ENCODE data around the gene ZNF135.

The ZNF135 gene

GRCh38 chr19:58047672-58048071, 11.4 kb upstream of the ZNF135 start:
- DNase-seq = no peak

- DNase-seq = no peak
These were observed 6.8 kb upstream of the ZNF135 start for GRCh38 chr19:58052256-58052655.

- DNase-seq = no peak
These were observed 5.5 kb upstream of the ZNF135 start for GRCh38 chr19:58053480-58054156.

- DNase-seq = no peak
These were observed 3.9 kb upstream of the ZNF135 start for GRCh38 chr19:58054901-58055874.

GRCh38 chr19:58056261-58056660, 2.8 kb upstream of the ZNF135 start:
- DNase-seq = no peak

GRCh38 chr19:58056861-58057260, 2.2 kb upstream of the ZNF135 start:
- no peak for DNase-seq

- DNase-seq = no peak
These were observed 615 bp upstream of the ZNF135 start for GRCh38 chr19:58058467-58058866.

- no peak for DNase-seq
These were observed 593 bp downstream of the ZNF135 start for GRCh38 chr19:58059671-58060078.

- DNase-seq = no peak
These were observed 1.1 kb downstream of the ZNF135 start for GRCh38 chr19:58060231-58060630.

GRCh38 chr19:58063712-58064111, 4.6 kb downstream of the ZNF135 start:
- no peak for DNase-seq

GRCh38 chr19:58067240-58067912, 8.3 kb downstream of the ZNF135 start:
- no peak for DNase-seq

- no peak for DNase-seq
These were observed 20.7 kb downstream of the ZNF135 start for GRCh38 chr19:58079792-58080191.

- no peak for DNase-seq
These were observed 23.9 kb downstream of the ZNF135 start for GRCh38 chr19:58083021-58083420.

- DNase-seq = no peak
These were observed 25.7 kb downstream of the ZNF135 start for GRCh38 chr19:58084596-58085347.

GRCh38 chr19:58085348-58085875, 26.3 kb downstream of the ZNF135 start:
- DNase-seq = no peak

GRCh38 chr19:58086825-58087710, 28.0 kb downstream of the ZNF135 start:
- DNase-seq = no peak

GRCh38 chr19:58088521-58089052, 29.5 kb downstream of the ZNF135 start:
- DNase-seq = no peak

- no peak for DNase-seq
These were observed 30.8 kb downstream of the ZNF135 start for GRCh38 chr19:58089846-58090245.

GRCh38 chr19:58091251-58091995, 32.3 kb downstream of the ZNF135 start:
- no peak for DNase-seq

GRCh38 chr19:58093071-58093470, 34.0 kb downstream of the ZNF135 start:
- no peak for DNase-seq

Data from activated CD4-positive, alpha-beta T cell treated with anti-CD3 and anti-CD28 coated beads for 1 hour (primary cell).